Liver (tissue), 9 donors: Measurements from ENCODE around the gene SLC22A31. TPM values are rescaled to one million over a fixed set of nuclear protein-coding genes. Genes with fewer than 3 reads are reported as not detected.

Experiments
- DNase-seq: peaks from one replicate; pipeline ENCODE4 v3.0.0-alpha.2; 2017; ENCODE audit warnings: low spot score
- H3K27ac ChIP-seq, 2 donors: one replicate each; pipeline ENCODE4 v1.7.0; 2013; ENCODE audit warnings: inconsistent platforms in 2 of 2, low read length in 2 of 2, control low read depth in 1 of 2, low read depth in 1 of 2, mild to moderate bottlenecking in 1 of 2
- H3K27me3 ChIP-seq, 4 donors: one replicate each; pipeline versions ENCODE4 v1.6.1 to v1.7.0; 2013; ENCODE audit warnings: low read length in 3 of 4, inconsistent platforms in 1 of 4, mild to moderate bottlenecking in 1 of 4, moderate library complexity in 1 of 4; ENCODE audit not compliant: control insufficient read depth in 4 of 4, insufficient read depth in 4 of 4
- H3K36me3 ChIP-seq, 4 donors: one replicate each; pipeline versions ENCODE4 v1.6.1 to v1.7.0; 2013; ENCODE audit warnings: low read length in 3 of 4, mild to moderate bottlenecking in 3 of 4, low read depth in 1 of 4, moderate library complexity in 1 of 4; ENCODE audit not compliant: control insufficient read depth in 4 of 4, insufficient read depth in 3 of 4
- H3K4me1 ChIP-seq, 4 donors: one replicate each; pipeline versions ENCODE4 v1.6.1 to v1.7.0; 2013; ENCODE audit warnings: low read length in 3 of 4, mild to moderate bottlenecking in 3 of 4, moderate library complexity in 1 of 4; ENCODE audit not compliant: control insufficient read depth in 4 of 4, insufficient read depth in 4 of 4
- H3K4me3 ChIP-seq, 3 donors: one replicate each; pipeline versions ENCODE4 v1.6.1 to v1.7.0; 2013; ENCODE audit warnings: low read length in 3 of 3, control low read depth in 1 of 3, low read depth in 1 of 3, mild to moderate bottlenecking in 1 of 3
- H3K9ac ChIP-seq, 2 donors: one replicate each; pipeline ENCODE4 v1.7.0; 2013; ENCODE audit warnings: low read length in 2 of 2, mild to moderate bottlenecking in 2 of 2, moderate library complexity in 2 of 2, control low read depth in 1 of 2, low read depth in 1 of 2
- H3K9me3 ChIP-seq, 4 donors: one replicate each; pipeline versions ENCODE4 v1.6.1 to v1.7.0; 2013; ENCODE audit warnings: low read length in 3 of 4; ENCODE audit not compliant: control insufficient read depth in 4 of 4
- EGR1 ChIP-seq, 2 donors: IDR thresholded peaks; 2 replicates each; pipeline ENCODE4 v1.6.1; 2016 to 2018; ENCODE audit warnings: antibody characterized with exemption in 2 of 2, low read depth in 2 of 2
- FOXA1 ChIP-seq: IDR thresholded peaks from 2 replicates; pipeline ENCODE4 v1.6.1; 2016; ENCODE audit warnings: antibody characterized with exemption
- FOXA2 ChIP-seq: IDR thresholded peaks from 2 replicates; pipeline ENCODE4 v1.6.1; 2016; ENCODE audit warnings: antibody characterized with exemption
- GABPA ChIP-seq, 2 donors: IDR thresholded peaks in 1 of 2; conservative IDR thresholded peaks in 1 of 2; 2 replicates each; pipeline ENCODE4 v1.6.1; 2016; ENCODE audit warnings: antibody characterized with exemption in 2 of 2, mild to moderate bottlenecking in 1 of 2, moderate library complexity in 1 of 2
- HNF4A ChIP-seq, 2 donors: conservative IDR thresholded peaks; 2 replicates each; pipeline ENCODE4 v1.6.1; 2016; ENCODE audit warnings: antibody characterized with exemption in 2 of 2, mild to moderate bottlenecking in 2 of 2
- HNF4G ChIP-seq: IDR thresholded peaks from 2 replicates; pipeline ENCODE4 v1.6.1; 2016; ENCODE audit warnings: antibody characterized with exemption
- JUND ChIP-seq, 2 donors: IDR thresholded peaks; 2 replicates each; pipeline ENCODE4 v1.6.1; 2016; ENCODE audit warnings: antibody characterized with exemption in 2 of 2
- NR2F2 ChIP-seq: IDR thresholded peaks from 2 replicates; pipeline ENCODE4 v1.6.1; 2016; ENCODE audit warnings: antibody characterized with exemption
- RAD21 ChIP-seq, 2 donors: IDR thresholded peaks; 2 replicates each; pipeline ENCODE4 v1.6.1; 2016; ENCODE audit warnings: antibody characterized with exemption in 2 of 2, mild to moderate bottlenecking in 2 of 2
- RXRA ChIP-seq, 2 donors: IDR thresholded peaks; 2 replicates each; pipeline ENCODE4 v1.6.1; 2017 to 2018; ENCODE audit warnings: antibody characterized with exemption in 2 of 2, mild to moderate bottlenecking in 1 of 2
- SP1 ChIP-seq: IDR thresholded peaks from 2 replicates; pipeline ENCODE4 v1.6.1; 2018; ENCODE audit warnings: antibody characterized with exemption, mild to moderate bottlenecking
- TAF1 ChIP-seq: conservative IDR thresholded peaks from 2 replicates; pipeline ENCODE4 v1.6.1; 2016; ENCODE audit warnings: antibody characterized with exemption, mild to moderate bottlenecking
- YY1 ChIP-seq: IDR thresholded peaks from 2 replicates; pipeline ENCODE4 v1.6.1; 2016; ENCODE audit warnings: antibody characterized with exemption, mild to moderate bottlenecking
- WGBS: extraction: QIAGEN DNeasy Blood & Tissue Kit; methylation state at CpG from one replicate; pipeline ENCODE4 v1.1.7; 2013; 5-methylcytosine and 5-hydroxymethylcytosine counted together
- polyA plus RNA-seq, 2 donors: library from polyadenylated mRNA; stranded (reverse) in 1 of 2; unstranded in 1 of 2; fragments of 200-250 nt in 1 of 2; fragments of >200 nt in 1 of 2; fragmentation: Nextera tagmentation in 1 of 2; extraction: Ambion mirVana in 1 of 2; gene quantifications; one replicate each; pipeline versions ENCODE4 v1.2.1 to v1.2.3, GENCODE V29; 2013 to 2015
- total RNA-seq, 2 donors: library from RNA; depleted of rRNA; stranded (reverse); fragments of >200 nt; gene quantifications; one replicate each; pipeline ENCODE4 v1.2.3, GENCODE V29; 2014
- TF ChIP-seq, protein P1 (sequence below): IDR thresholded peaks from 2 replicates; pipeline ENCODE4 v1.6.1; 2016; ENCODE audit warnings: antibody characterized with exemption, mild to moderate bottlenecking
- TF ChIP-seq, protein P2 (sequence below): fragments of 150-350 bp; IDR thresholded peaks from 2 replicates; pipeline ENCODE4 v1.5.1; 2017; ENCODE audit warnings: improper control_type of control experiment, low read depth, low read length; ENCODE audit not compliant: missing input control
- TF ChIP-seq, protein P3 (sequence below): IDR thresholded peaks from 2 replicates; pipeline ENCODE4 v1.6.1; 2016; ENCODE audit warnings: antibody characterized with exemption
- TF ChIP-seq, protein P4 (sequence below): IDR thresholded peaks from 2 replicates; pipeline ENCODE4 v1.6.1; 2016; ENCODE audit warnings: antibody characterized with exemption
- donor health status: healthy.
- donor health status: healthy.
- donor health status: healthy.
- donor health status: healthy.
- donor health status: healthy.

SLC22A31 gene
- total and polyA plus RNA-seq, 4 donors: 0.15 to 0.50 (median 0.48) TPM; not detected in 1

GRCh38 chr16:89154390-89155183 lies 45.8 kb downstream of the SLC22A31 start:
- Histone ChIP-seq H3K4me1 (peaks cover 0 to 4% (median 0%) of the 10 kb centered on the region in 4 donors), H3K27me3 (no peaks in the 10 kb centered on the region), H3K9me3 (peaks cover 0 to 3% (median 0%) of the 10 kb centered on the region in 4 donors), H3K36me3 (peaks cover 4 to 22% (median 10%) of the 10 kb centered on the region in 4 donors), H3K27ac (no peak overlapping the region), H3K4me3 (no peak overlapping the region), H3K9ac (no peak overlapping the region)
- 74% methylated on average over 24 of the region's 24 CpGs for WGBS
- no peak for DNase-seq
- no peak for TF ChIP-seq GABPA (IDR thresholded peaks at IDR 0.05 in 1 of 2, conservative IDR thresholded peaks at IDR 0.05 in 1 of 2)
- no peak for TF ChIP-seq FOXA1
- no peak for TF ChIP-seq HNF4A (conservative IDR thresholded peaks at IDR 0.05)
- TF ChIP-seq, protein P1, sequence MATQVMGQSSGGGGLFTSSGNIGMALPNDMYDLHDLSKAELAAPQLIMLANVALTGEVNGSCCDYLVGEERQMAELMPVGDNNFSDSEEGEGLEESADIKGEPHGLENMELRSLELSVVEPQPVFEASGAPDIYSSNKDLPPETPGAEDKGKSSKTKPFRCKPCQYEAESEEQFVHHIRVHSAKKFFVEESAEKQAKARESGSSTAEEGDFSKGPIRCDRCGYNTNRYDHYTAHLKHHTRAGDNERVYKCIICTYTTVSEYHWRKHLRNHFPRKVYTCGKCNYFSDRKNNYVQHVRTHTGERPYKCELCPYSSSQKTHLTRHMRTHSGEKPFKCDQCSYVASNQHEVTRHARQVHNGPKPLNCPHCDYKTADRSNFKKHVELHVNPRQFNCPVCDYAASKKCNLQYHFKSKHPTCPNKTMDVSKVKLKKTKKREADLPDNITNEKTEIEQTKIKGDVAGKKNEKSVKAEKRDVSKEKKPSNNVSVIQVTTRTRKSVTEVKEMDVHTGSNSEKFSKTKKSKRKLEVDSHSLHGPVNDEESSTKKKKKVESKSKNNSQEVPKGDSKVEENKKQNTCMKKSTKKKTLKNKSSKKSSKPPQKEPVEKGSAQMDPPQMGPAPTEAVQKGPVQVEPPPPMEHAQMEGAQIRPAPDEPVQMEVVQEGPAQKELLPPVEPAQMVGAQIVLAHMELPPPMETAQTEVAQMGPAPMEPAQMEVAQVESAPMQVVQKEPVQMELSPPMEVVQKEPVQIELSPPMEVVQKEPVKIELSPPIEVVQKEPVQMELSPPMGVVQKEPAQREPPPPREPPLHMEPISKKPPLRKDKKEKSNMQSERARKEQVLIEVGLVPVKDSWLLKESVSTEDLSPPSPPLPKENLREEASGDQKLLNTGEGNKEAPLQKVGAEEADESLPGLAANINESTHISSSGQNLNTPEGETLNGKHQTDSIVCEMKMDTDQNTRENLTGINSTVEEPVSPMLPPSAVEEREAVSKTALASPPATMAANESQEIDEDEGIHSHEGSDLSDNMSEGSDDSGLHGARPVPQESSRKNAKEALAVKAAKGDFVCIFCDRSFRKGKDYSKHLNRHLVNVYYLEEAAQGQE: no peak
- TF ChIP-seq, protein P2, sequence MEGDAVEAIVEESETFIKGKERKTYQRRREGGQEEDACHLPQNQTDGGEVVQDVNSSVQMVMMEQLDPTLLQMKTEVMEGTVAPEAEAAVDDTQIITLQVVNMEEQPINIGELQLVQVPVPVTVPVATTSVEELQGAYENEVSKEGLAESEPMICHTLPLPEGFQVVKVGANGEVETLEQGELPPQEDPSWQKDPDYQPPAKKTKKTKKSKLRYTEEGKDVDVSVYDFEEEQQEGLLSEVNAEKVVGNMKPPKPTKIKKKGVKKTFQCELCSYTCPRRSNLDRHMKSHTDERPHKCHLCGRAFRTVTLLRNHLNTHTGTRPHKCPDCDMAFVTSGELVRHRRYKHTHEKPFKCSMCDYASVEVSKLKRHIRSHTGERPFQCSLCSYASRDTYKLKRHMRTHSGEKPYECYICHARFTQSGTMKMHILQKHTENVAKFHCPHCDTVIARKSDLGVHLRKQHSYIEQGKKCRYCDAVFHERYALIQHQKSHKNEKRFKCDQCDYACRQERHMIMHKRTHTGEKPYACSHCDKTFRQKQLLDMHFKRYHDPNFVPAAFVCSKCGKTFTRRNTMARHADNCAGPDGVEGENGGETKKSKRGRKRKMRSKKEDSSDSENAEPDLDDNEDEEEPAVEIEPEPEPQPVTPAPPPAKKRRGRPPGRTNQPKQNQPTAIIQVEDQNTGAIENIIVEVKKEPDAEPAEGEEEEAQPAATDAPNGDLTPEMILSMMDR: no peak
- TF ChIP-seq JUND (IDR thresholded peaks at IDR 0.05): no peak
- TF ChIP-seq, protein P3, sequence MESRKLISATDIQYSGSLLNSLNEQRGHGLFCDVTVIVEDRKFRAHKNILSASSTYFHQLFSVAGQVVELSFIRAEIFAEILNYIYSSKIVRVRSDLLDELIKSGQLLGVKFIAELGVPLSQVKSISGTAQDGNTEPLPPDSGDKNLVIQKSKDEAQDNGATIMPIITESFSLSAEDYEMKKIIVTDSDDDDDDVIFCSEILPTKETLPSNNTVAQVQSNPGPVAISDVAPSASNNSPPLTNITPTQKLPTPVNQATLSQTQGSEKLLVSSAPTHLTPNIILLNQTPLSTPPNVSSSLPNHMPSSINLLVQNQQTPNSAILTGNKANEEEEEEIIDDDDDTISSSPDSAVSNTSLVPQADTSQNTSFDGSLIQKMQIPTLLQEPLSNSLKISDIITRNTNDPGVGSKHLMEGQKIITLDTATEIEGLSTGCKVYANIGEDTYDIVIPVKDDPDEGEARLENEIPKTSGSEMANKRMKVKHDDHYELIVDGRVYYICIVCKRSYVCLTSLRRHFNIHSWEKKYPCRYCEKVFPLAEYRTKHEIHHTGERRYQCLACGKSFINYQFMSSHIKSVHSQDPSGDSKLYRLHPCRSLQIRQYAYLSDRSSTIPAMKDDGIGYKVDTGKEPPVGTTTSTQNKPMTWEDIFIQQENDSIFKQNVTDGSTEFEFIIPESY: no peak
- no peak for TF ChIP-seq NR2F2
- TF ChIP-seq TAF1: no peak
- TF ChIP-seq, protein P4, sequence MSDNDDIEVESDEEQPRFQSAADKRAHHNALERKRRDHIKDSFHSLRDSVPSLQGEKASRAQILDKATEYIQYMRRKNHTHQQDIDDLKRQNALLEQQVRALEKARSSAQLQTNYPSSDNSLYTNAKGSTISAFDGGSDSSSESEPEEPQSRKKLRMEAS: no peak
- TF ChIP-seq RXRA (IDR thresholded peaks at IDR 0.05): no peak
- TF ChIP-seq EGR1 (IDR thresholded peaks at IDR 0.05; ENCODE audit: low read depth in 2 of 2): no peak
- no peak for TF ChIP-seq HNF4G

GRCh38 chr16:89153848-89154271 lies 46.5 kb downstream of the SLC22A31 start:
- WGBS: 89% methylated on average over 19 of the region's 19 CpGs
- no peak for TF ChIP-seq FOXA2
- no peak for TF ChIP-seq RXRA (IDR thresholded peaks at IDR 0.05)
- TF ChIP-seq, protein P3: no peak
- TF ChIP-seq, protein P4: no peak
- no peak for TF ChIP-seq GABPA (IDR thresholded peaks at IDR 0.05 in 1 of 2, conservative IDR thresholded peaks at IDR 0.05 in 1 of 2)
- TF ChIP-seq HNF4A (conservative IDR thresholded peaks at IDR 0.05): no peak
- TF ChIP-seq JUND (IDR thresholded peaks at IDR 0.05): no peak
- TF ChIP-seq SP1: no peak
- TF ChIP-seq TAF1: no peak
- TF ChIP-seq NR2F2: no peak
- TF ChIP-seq FOXA1: no peak
- TF ChIP-seq, protein P2: no peak
- TF ChIP-seq RAD21 (IDR thresholded peaks at IDR 0.05): no peak
- TF ChIP-seq YY1: no peak
- Histone ChIP-seq H3K9me3 (peaks cover 0 to 7% (median 2%) of the 10 kb centered on the region in 4 donors), H3K27me3 (no peaks in the 10 kb centered on the region), H3K36me3 (peaks cover 5 to 25% (median 14%) of the 10 kb centered on the region in 4 donors), H3K27ac (no peak overlapping the region), H3K4me3 (no peak overlapping the region), H3K4me1 (peaks cover 0 to 4% (median 0%) of the 10 kb centered on the region in 4 donors), H3K9ac (no peak overlapping the region)
- DNase-seq: no peak
